Measurements from ENCODE around the gene MAPK10. TPM values are rescaled to one million over a fixed set of nuclear protein-coding genes. Genes with fewer than 3 reads are reported as not detected.

MAPK10 gene
- total RNA-seq, 1 experiment from 2014 or later, result 4.7 TPM

DNA sequence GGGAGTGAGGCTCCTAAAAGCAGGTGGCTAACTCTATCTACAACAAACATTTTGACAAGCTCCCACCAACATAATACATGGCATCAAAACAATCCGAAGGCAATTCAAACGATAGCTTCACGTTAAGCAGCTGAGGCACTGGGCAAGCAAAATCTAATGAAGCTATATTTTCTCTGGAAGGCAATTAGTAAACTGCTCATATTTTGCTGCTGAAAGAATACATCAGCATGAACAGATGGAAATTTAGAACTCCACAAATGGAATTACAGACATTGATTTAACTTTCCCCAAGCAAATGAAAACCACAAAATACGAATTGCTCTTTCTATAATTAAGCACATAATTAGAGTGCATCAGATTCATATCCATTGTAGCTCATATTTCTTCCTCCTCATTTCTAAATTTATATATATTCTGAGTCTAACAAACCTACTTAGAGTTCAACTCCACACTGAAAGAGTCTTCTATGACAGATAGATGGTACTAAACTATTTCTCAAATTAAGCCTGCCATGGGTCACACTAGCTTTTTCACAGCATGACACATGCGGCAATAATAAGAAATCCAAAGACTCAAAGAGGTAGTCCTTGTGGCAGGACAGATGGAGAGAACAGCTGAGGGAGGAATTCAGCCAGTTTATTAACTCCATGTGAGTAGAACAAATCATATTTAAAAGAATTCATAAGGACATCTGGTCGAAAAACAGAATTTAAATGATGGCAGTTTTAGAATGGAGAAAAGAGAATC is 305.4 kb downstream of the MAPK10 start:
- H2BK12ac ChIP-seq (ENCODE audit: insufficient read length, low read depth, low read length), result no peak overlapping the region
- H3K9ac ChIP-seq (ENCODE audit: extremely low read depth, insufficient read length, low read length), result no peak overlapping the region
- H3K27ac ChIP-seq (ENCODE audit: insufficient read length, low read depth, low read length), result no peak overlapping the region
- H2BK20ac ChIP-seq (ENCODE audit: low read depth, low read length, poor library complexity, severe bottlenecking), result no peak overlapping the region
- H3K23ac ChIP-seq (ENCODE audit: insufficient read length, low read depth, low read length), result no peak overlapping the region
- TF ChIP-seq, protein P1, sequence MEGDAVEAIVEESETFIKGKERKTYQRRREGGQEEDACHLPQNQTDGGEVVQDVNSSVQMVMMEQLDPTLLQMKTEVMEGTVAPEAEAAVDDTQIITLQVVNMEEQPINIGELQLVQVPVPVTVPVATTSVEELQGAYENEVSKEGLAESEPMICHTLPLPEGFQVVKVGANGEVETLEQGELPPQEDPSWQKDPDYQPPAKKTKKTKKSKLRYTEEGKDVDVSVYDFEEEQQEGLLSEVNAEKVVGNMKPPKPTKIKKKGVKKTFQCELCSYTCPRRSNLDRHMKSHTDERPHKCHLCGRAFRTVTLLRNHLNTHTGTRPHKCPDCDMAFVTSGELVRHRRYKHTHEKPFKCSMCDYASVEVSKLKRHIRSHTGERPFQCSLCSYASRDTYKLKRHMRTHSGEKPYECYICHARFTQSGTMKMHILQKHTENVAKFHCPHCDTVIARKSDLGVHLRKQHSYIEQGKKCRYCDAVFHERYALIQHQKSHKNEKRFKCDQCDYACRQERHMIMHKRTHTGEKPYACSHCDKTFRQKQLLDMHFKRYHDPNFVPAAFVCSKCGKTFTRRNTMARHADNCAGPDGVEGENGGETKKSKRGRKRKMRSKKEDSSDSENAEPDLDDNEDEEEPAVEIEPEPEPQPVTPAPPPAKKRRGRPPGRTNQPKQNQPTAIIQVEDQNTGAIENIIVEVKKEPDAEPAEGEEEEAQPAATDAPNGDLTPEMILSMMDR (conservative IDR thresholded peaks at IDR 0.05), result no peak
- H3K14ac ChIP-seq (ENCODE audit: insufficient read depth, low read length), result no peak overlapping the region
- H4K91ac ChIP-seq (ENCODE audit: insufficient read length, low read depth, low read length), result no peak overlapping the region
- no peaks in the 10 kb centered on the region for H3K23me2 ChIP-seq (ENCODE audit: insufficient read length, low read depth, low read length, poor library complexity, severe bottlenecking)
- no peak overlapping the region for H3K18ac ChIP-seq (ENCODE audit: insufficient read length, low read depth, low read length)
- H4K8ac ChIP-seq (replicated peaks; ENCODE audit: insufficient read length, low read depth, low read length), result no peak overlapping the region
- no peaks in the 10 kb centered on the region for H3K4me1 ChIP-seq (ENCODE audit: insufficient read depth, low read length)
- Mint-ChIP-seq H3K27me3 (ENCODE audit: low read depth) (no peaks in the 10 kb centered on the region), H3K4me1 (peaks cover 2 to 3% of the 10 kb centered on the region in 2 experiments; a peak in 3 of 4 replicates), H3K9me3 (no peaks in the 10 kb centered on the region), H3K4me3 (no peak overlapping the region), H3K27ac (peak overlapping the region in 1 of 3 experiments; percentile 12; a peak in 1 of 7 replicates), H3K36me3 (ENCODE audit: insufficient read depth in 1 of 3, low read depth in 3 of 3) (no peaks in the 10 kb centered on the region)
- H2BK120ac ChIP-seq (ENCODE audit: low read depth, low read length, poor library complexity, severe bottlenecking), result no peak overlapping the region
- H2AK5ac ChIP-seq (ENCODE audit: insufficient read length, low read length), result no peak overlapping the region
- no peak overlapping the region for H3K4me2 ChIP-seq (ENCODE audit: insufficient read depth, insufficient read length, low read length)
- no peaks in the 10 kb centered on the region for H3K79me2 ChIP-seq (ENCODE audit: insufficient read depth, low read length)
- H2BK5ac ChIP-seq (ENCODE audit: insufficient read length, low read length), result no peak overlapping the region
- H3K79me1 ChIP-seq (ENCODE audit: insufficient read depth, low read depth, low read length, poor library complexity, severe bottlenecking), result no peaks in the 10 kb centered on the region
- DNase-seq, result no peak
- H3K27me3 ChIP-seq (ENCODE audit: insufficient read depth, low read length), result no peaks in the 10 kb centered on the region
- H2AFZ ChIP-seq (ENCODE audit: low read length), result no peak overlapping the region
- H3K4ac ChIP-seq (ENCODE audit: low read depth, low read length), result no peak overlapping the region
- no peak overlapping the region for H4K5ac ChIP-seq (ENCODE audit: insufficient read length, low read depth, low read length)
- no peaks in the 10 kb centered on the region for H3K9me3 ChIP-seq (ENCODE audit: control insufficient read depth, low read depth, low read length)
- H3K56ac ChIP-seq (ENCODE audit: insufficient read length, low read depth, low read length), result no peak overlapping the region
- no CpG with 5 or more reads among the region's 6 CpGs for WGBS (ENCODE audit: extremely low coverage, insufficient read length, low lambda C conversion rate)
- H3T11ph ChIP-seq (ENCODE audit: low read length), result no peak overlapping the region
- no peak overlapping the region for H2BK15ac ChIP-seq (ENCODE audit: low read depth, low read length)
- no peaks in the 10 kb centered on the region for H4K20me1 ChIP-seq (ENCODE audit: control insufficient read depth, insufficient read depth, insufficient read length)
